NCI-H1694 (cell line): ENCODE results near the gene TEKT4.
"Not testable (repeated sequence)": the region's sequence is repeated elsewhere in the genome, so short reads cannot be mapped to it uniquely, and the experiment has no call there.

Experiments
- DNase-seq: peaks from one replicate; lab custom pipeline; 2025; lab: John Stamatoyannopoulos, UW

Gene TEKT4

GRCh38 chr2:94871226-94872087, at the start of gene TEKT4:
TEKT4 (plus strand) TSS chr2:94871430; CDS start chr2:94871580, 150 bp downstream.
- DNase-seq: no peak

- DNase-seq: not testable (repeated sequence)
Observed at GRCh38 chr2:94839224-94839623, 32.0 kb upstream of the TEKT4 start.

GRCh38 chr2:94856856-94857255, 14.4 kb upstream of the TEKT4 start:
- DNase-seq: not testable (repeated sequence)

GRCh38 chr2:94857367-94858162, 13.7 kb upstream of the TEKT4 start:
- DNase-seq: not testable (repeated sequence)

GRCh38 chr2:94858163-94858888, 12.9 kb upstream of the TEKT4 start:
- DNase-seq: not testable (repeated sequence)

- DNase-seq: no peak
Observed at GRCh38 chr2:94861308-94862152, 9.7 kb upstream of the TEKT4 start.

- DNase-seq: not testable (repeated sequence)
Observed at GRCh38 chr2:94862903-94863302, 8.3 kb upstream of the TEKT4 start.

- no peak for DNase-seq
Observed at GRCh38 chr2:94869131-94869530, 2.1 kb upstream of the TEKT4 start.

GRCh38 chr2:94869552-94870439, 1.4 kb upstream of the TEKT4 start:
- DNase-seq: no peak

- no peak for DNase-seq
Observed at GRCh38 chr2:94870440-94871225, 597 bp upstream of the TEKT4 start.

GRCh38 chr2:94872088-94872618, 923 bp downstream of the TEKT4 start:
- no peak for DNase-seq

- DNase-seq: no peak
Observed at GRCh38 chr2:94872676-94873361, 1.6 kb downstream of the TEKT4 start.

- no peak for DNase-seq
Observed at GRCh38 chr2:94873362-94874276, 2.4 kb downstream of the TEKT4 start.

- peak; percentile 3 for DNase-seq
Observed at GRCh38 chr2:94874277-94874997, 3.2 kb downstream of the TEKT4 start.

GRCh38 chr2:94875064-94875819, 4.0 kb downstream of the TEKT4 start:
- DNase-seq: no peak
